ENCODE results near the gene LRRN1.

DNA sequence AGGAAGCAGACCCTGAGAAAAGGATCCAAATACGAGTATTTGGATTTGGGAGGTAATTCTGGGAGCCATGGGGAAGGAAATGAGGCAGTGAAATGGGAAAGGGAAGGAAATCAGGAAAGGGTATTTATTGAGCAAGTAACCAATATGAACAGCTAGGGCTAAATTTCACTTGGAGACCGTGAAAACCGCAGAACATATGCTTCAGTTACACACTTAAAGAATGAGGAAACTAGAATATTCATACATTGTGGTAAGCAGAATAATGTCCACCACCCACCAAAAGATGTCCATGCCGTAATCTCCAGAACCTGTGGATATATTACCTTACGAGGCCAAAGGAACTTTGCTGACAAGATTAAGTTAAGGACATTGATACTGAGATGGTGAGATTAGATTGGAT is 63.3 kb downstream of the LRRN1 start:
- TF ChIP-seq CTCF (conservative IDR thresholded peaks at IDR 0.05 in 1 of 2, IDR thresholded peaks at IDR 0.05 in 1 of 2; ENCODE audit: low read depth in 1 of 2, low read length in 2 of 2) (no peak), EZH2 (IDR thresholded peaks at IDR 0.05; ENCODE audit: low read length, missing control alignments) (no peak)

All from fibroblast of lung (primary cell).